ENCODE measurements around the gene APBA2.

DNA sequence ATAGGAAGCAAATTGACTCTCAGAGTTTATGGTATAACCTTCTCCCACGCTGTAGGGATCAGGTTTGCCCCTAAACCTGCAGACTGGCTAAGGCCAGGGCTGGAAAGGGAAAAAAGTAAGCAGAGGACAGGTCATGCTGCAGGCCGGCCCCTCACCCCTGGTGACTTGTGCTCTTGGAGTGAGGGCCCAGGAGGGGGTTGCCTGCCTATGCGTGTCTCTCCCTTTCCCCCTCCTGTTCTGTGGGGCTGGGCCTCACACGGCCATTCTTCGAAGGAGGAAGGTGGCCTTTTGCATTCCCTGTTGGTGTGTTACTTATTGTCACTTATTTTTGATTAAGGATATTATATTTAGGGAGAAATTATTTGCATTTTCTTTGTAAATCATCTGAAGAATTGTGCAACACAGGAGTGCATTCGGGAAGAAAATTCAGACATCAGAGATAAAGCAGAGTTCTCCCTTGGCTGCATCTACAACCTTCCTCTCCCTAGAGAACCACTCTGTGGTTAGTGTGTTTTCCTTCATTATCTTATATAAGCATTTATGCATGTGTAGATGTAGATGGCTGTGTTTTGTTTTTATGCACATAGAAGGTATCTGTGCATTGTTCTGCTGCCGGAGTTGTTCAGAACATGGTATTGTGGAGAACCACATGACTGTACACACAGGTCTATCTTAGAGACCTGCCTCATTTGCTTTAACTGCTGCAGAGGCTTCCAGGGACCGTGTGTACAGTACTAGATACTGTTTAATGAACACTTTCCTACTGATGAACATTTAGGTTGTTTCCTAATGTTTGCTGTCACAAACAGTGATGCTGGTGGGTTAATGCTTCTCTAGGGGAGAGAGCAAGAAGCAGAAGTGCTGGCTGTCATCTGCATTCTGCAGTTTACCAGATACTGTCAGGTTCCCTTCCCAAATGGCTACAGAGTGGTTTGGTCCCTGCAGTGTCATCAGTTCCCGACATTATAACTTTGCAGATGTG lies 133.5 kb downstream of the APBA2 start:
- TF ChIP-seq GATA3 (IDR thresholded peaks at IDR 0.05; ENCODE audit: low read depth, low read length): no peak
- no peak for TF ChIP-seq GATA2 (IDR thresholded peaks at IDR 0.05; ENCODE audit: low read depth, low read length)

Data from SH-SY5Y (cell line).